HCT116 (cell line): ENCODE data around the gene VANGL2. TPM values are rescaled to one million over a fixed set of nuclear protein-coding genes. Genes with fewer than 3 reads are reported as not detected.

Experiments used
- ATAC-seq: fragments of 200-7000 bp; cut with Tn5 transposase; 2 replicates; pipeline ENCODE4 v1.9.1; 2020; ENCODE audit warnings: mild to moderate bottlenecking, moderate library complexity
- BruUV-seq: library from RNA; stranded (reverse); fragments of 400-500 nt; replicated peaks from 2 replicates; lab custom pipeline; 2021; lab: Mats Ljungman, UMichigan
- CTCF ChIA-PET: fragments of 300-600 bp; sonication (Branson Sonifier 250); formaldehyde crosslinking; loops from one replicate; lab custom pipeline; 2021; ENCODE audit warnings: antibody characterized with exemption; lab: Charles Lee
- POLR2A ChIA-PET: fragments of 300-600, 350-600 bp; sonication (Branson Sonifier 250); formaldehyde crosslinking; loops from one replicate; lab custom pipeline; 2021; ENCODE audit warnings: antibody characterized with exemption; lab: Charles Lee
- RAD21 ChIA-PET, 2 experiments: fragments of 300-600 bp; sonication (Branson Sonifier 250); formaldehyde crosslinking; loops; one replicate each; lab custom pipeline; 2023; ENCODE audit warnings: low total read pairs in 2 of 2; ENCODE audit not compliant: uncharacterized antibody in 2 of 2, unreplicated experiment in 2 of 2, low non-redundant PET in 1 of 2; lab: Charles Lee
- DNase-seq: peaks from one replicate; pipeline ENCODE4 v3.0.0-alpha.2; 2010; ENCODE audit warnings: low read depth, low spot score
- H2AFZ ChIP-seq: fragments of 200-600 bp; shearing (Covaris generic), sonication (generic); 2 replicates; pipeline ENCODE4 v1.6.1; 2017; ENCODE audit warnings: low read depth, mixed run types, mixed read lengths, antibody characterized with exemption, low read length; ENCODE audit not compliant: poor library complexity, severe bottlenecking
- H3K27ac ChIP-seq: 2 replicates; pipeline ENCODE4 v1.5.1; 2012; ENCODE audit warnings: low read depth, low read length
- H3K27me3 ChIP-seq: fragments of 200-600 bp; sonication (generic); 2 replicates; pipeline ENCODE4 v1.6.1; 2016; ENCODE audit warnings: mixed run types, low read length, mixed read lengths; ENCODE audit not compliant: insufficient read depth
- H3K36me3 ChIP-seq, 2 experiments: fragments of 200-500 bp in 1 of 2; fragments of 200-600 bp in 1 of 2; sonication (Bioruptor generic) in 1 of 2; sonication (generic) in 1 of 2; 2 replicates each; pipeline versions ENCODE4 v1.5.1 to v1.6.1; 2014 to 2016; ENCODE audit warnings: low read length in 2 of 2, inconsistent platforms in 1 of 2, mixed read lengths in 1 of 2, mixed run types in 1 of 2; ENCODE audit not compliant: insufficient read depth in 2 of 2, control insufficient read depth in 1 of 2
- H3K4me1 ChIP-seq, 2 experiments: fragments of 200-600 bp in 1 of 2; sonication (generic) in 1 of 2; 2 replicates each; pipeline versions ENCODE4 v1.5.1 to v1.6.1; 2012 to 2017; ENCODE audit warnings: low read length in 2 of 2, inconsistent platforms in 1 of 2, mild to moderate bottlenecking in 1 of 2, mixed read lengths in 1 of 2, mixed run types in 1 of 2, moderate library complexity in 1 of 2; ENCODE audit not compliant: insufficient read depth in 2 of 2, control insufficient read depth in 1 of 2
- H3K4me2 ChIP-seq: fragments of 200-600 bp; sonication (generic); 2 replicates; pipeline ENCODE4 v1.6.1; 2017; ENCODE audit warnings: mixed run types, low read length, mixed read lengths
- H3K4me3 ChIP-seq, 2 experiments: fragments of 200-600 bp in 1 of 2; sonication (generic) in 1 of 2; replicated peaks in 1 of 2; 2 replicates each; pipeline ENCODE4 v1.5.1; 2011 to 2016; ENCODE audit warnings: low read length in 2 of 2, control low read depth in 1 of 2, low read depth in 1 of 2, mild to moderate bottlenecking in 1 of 2, mixed read lengths in 1 of 2, mixed run types in 1 of 2
- H3K79me2 ChIP-seq: fragments of 200-600 bp; sonication (generic); 2 replicates; pipeline ENCODE4 v1.6.1; 2017; ENCODE audit warnings: mild to moderate bottlenecking, mixed run types, low read length, moderate library complexity, mixed read lengths; ENCODE audit not compliant: insufficient read depth
- H3K9ac ChIP-seq: fragments of 200-600 bp; sonication (generic); 2 replicates; pipeline ENCODE4 v1.6.1; 2016; ENCODE audit warnings: low read length, mixed read lengths
- H3K9me2 ChIP-seq: fragments of 200-600 bp; sonication (generic), shearing (Covaris generic); 2 replicates; pipeline ENCODE4 v1.6.1; 2017; ENCODE audit warnings: mixed run types, mild to moderate bottlenecking, moderate library complexity; ENCODE audit not compliant: insufficient read depth
- H3K9me3 ChIP-seq, 2 experiments: fragments of 200-500 bp in 1 of 2; fragments of 200-600 bp in 1 of 2; sonication (Bioruptor generic) in 1 of 2; sonication (generic) in 1 of 2; 2 replicates each; pipeline ENCODE4 v1.6.1; 2014 to 2017; ENCODE audit warnings: low read length in 2 of 2, mixed read lengths in 2 of 2, inconsistent platforms in 1 of 2, low read depth in 1 of 2, mild to moderate bottlenecking in 1 of 2, mixed run types in 1 of 2, moderate library complexity in 1 of 2; ENCODE audit not compliant: control insufficient read depth in 1 of 2, insufficient read depth in 1 of 2
- H4K20me1 ChIP-seq: fragments of 200-600 bp; sonication (generic), shearing (Covaris generic); 2 replicates; pipeline ENCODE4 v1.6.1; 2017; ENCODE audit warnings: mixed run types, mild to moderate bottlenecking, moderate library complexity; ENCODE audit not compliant: insufficient read depth
- ELF1 ChIP-seq: IDR thresholded peaks from 2 replicates; pipeline ENCODE4 v1.6.1; 2012; ENCODE audit warnings: low read depth, borderline replicate concordance
- JUND ChIP-seq: IDR thresholded peaks from 2 replicates; pipeline ENCODE4 v1.6.1; 2012
- RAD21 ChIP-seq: IDR thresholded peaks from 2 replicates; pipeline ENCODE4 v1.6.1; 2012; ENCODE audit warnings: low read depth, mild to moderate bottlenecking
- SIN3A ChIP-seq: IDR thresholded peaks from 2 replicates; pipeline ENCODE4 v1.6.1; 2012; ENCODE audit warnings: low read depth
- SP1 ChIP-seq: IDR thresholded peaks from 2 replicates; pipeline ENCODE4 v1.6.1; 2012; ENCODE audit warnings: low read depth
- SRF ChIP-seq: IDR thresholded peaks from 2 replicates; pipeline ENCODE4 v1.6.1; 2012; ENCODE audit warnings: low read depth
- TCF7L2 ChIP-seq: IDR thresholded peaks from 2 replicates; pipeline ENCODE4 v1.7.0; 2011; ENCODE audit warnings: borderline replicate concordance, inconsistent platforms; ENCODE audit not compliant: insufficient read depth, insufficient read length; ENCODE audit errors: extremely low read depth
- YY1 ChIP-seq: IDR thresholded peaks from 2 replicates; pipeline ENCODE4 v1.6.1; 2011; ENCODE audit warnings: low read length, low read depth, moderate library complexity, mild to moderate bottlenecking; ENCODE audit not compliant: insufficient replicate concordance; ENCODE audit errors: extremely low read depth
- ZBTB33 ChIP-seq: IDR thresholded peaks from 2 replicates; pipeline ENCODE4 v1.6.1; 2011; ENCODE audit warnings: mild to moderate bottlenecking, low read length, moderate library complexity; ENCODE audit not compliant: insufficient replicate concordance; ENCODE audit errors: extremely low read depth
- ZFX ChIP-seq: fragments of 450-650 bp; IDR thresholded peaks from 2 replicates; pipeline ENCODE4 v1.6.1; 2017
- ZNF274 ChIP-seq: fragments of 200-500 bp; sonication (Bioruptor generic); IDR thresholded peaks from 2 replicates; pipeline ENCODE4 v1.6.1; 2014; ENCODE audit warnings: mild to moderate bottlenecking, low read depth, low read length, inconsistent platforms
- intact Hi-C: fragments of 100-400 bp; cut with micrococcal nuclease; formaldehyde crosslinking; loops from 2 replicates; pipeline ENCODE4 v1.10.0; 2022
- total RNA-seq: library from RNA; stranded (reverse); gene quantifications from one replicate; pipeline ENCODE4 v1.2.1, GENCODE V29; 2021; ENCODE audit not compliant: unreplicated experiment

The VANGL2 gene
- total RNA-seq, 1 experiment from 2014 or later: 1.1 TPM

GRCh38 chr1:160362168-160362957, 38.0 kb upstream of the VANGL2 start (continued):
- TF ChIP-seq ZBTB33: no peak
- TF ChIP-seq RAD21: no peak
- TF ChIP-seq YY1: no peak
- no peak for TF ChIP-seq ELF1
- TF ChIP-seq SRF: no peak
- no peak for TF ChIP-seq SIN3A
- TF ChIP-seq TCF7L2: no peak

DNA sequence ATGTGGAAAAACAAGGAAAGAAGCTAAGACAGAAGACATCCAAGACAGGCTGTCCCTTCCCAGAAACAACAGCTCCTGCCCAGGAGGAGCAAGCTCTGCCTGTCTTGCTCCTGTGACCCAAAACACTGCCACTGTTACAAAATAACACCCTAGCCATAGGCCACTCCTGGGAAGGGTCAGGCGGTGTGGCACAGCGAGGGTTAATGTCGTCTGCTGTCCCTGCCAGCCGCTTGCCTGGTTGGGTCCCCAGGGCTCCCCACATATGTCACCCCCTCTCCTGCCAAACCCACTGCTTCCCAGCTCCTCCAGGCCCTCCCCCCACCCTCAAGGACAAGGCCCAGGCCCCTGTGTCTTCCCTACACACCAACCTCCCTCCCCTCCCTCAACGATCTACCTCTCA, 37.4 kb upstream of the VANGL2 start:
- no peak for ATAC-seq
- POLR2A ChIA-PET: no interaction called here

More for the DNA sequence above, 37.4 kb upstream of the VANGL2 start:
- intact Hi-C loops: no loop called here
- Histone ChIP-seq H3K27me3 (no peaks in the 10 kb centered on the region), H3K4me1 (no peaks in the 10 kb centered on the region), H3K4me3 (no peak overlapping the region)
- TF ChIP-seq ZFX (no peak), JUND (no peak), ZNF274 (no peak), SP1 (no peak)
- TF ChIP-seq, all 23 proteins: peak for 0
- BruUV-seq: no TSS peak
- ChIA-PET CTCF (interaction anchor here (0.9 to 1.8 kb wide), 2 partner anchors 14 to 170 kb away, joined by 3 to 6 read pairs; no protein-coding TSS in a partner anchor), RAD21 (no interaction called here)
- Histone ChIP-seq H3K27ac (no peak overlapping the region), H3K4me2 (no peak overlapping the region), H3K9me3 (no peaks in the 10 kb centered on the region), H3K36me3 (no peaks in the 10 kb centered on the region), H3K9me2 (no peaks in the 10 kb centered on the region), H4K20me1 (no peaks in the 10 kb centered on the region), H3K79me2 (no peaks in the 10 kb centered on the region), H2AFZ (no peak overlapping the region), H3K9ac (no peak overlapping the region)
- DNase-seq: no peak
